Stimulated activated naive CD8-positive, alpha-beta T cell treated with anti-CD3 and anti-CD28 coated beads, Interleukin-15, Interleukin-2, amounts not matched to agents 100 ng/mL and 50 ng/mL, for 24 hours (primary cell): ENCODE data around the gene NUDT16L1.
A peak's percentile ranks its signal among the peaks of the same experiment; 100 is the strongest.
"Not testable (repeated sequence)": the region's sequence is repeated elsewhere in the genome, so short reads cannot be mapped to it uniquely, and the experiment has no call there.

Experiments
- H3K27ac Mint-ChIP-seq: one replicate; pipeline ENCODE4 v1.8.0; 2021; ENCODE audit warnings: mild to moderate bottlenecking, mixed read lengths
- H3K27me3 Mint-ChIP-seq: one replicate; pipeline ENCODE4 v1.8.0; 2021; ENCODE audit warnings: mixed read lengths
- H3K36me3 Mint-ChIP-seq: one replicate; pipeline ENCODE4 v1.8.0; 2021; ENCODE audit warnings: low read depth, mixed read lengths
- H3K4me1 Mint-ChIP-seq: one replicate; pipeline ENCODE4 v1.8.0; 2021; ENCODE audit warnings: low read depth, mixed read lengths
- H3K4me3 Mint-ChIP-seq: one replicate; pipeline ENCODE4 v1.8.0; 2021; ENCODE audit warnings: mild to moderate bottlenecking, mixed read lengths
- H3K9me3 Mint-ChIP-seq: one replicate; pipeline ENCODE4 v1.8.0; 2021; ENCODE audit warnings: mixed read lengths

NUDT16L1 gene

DNA sequence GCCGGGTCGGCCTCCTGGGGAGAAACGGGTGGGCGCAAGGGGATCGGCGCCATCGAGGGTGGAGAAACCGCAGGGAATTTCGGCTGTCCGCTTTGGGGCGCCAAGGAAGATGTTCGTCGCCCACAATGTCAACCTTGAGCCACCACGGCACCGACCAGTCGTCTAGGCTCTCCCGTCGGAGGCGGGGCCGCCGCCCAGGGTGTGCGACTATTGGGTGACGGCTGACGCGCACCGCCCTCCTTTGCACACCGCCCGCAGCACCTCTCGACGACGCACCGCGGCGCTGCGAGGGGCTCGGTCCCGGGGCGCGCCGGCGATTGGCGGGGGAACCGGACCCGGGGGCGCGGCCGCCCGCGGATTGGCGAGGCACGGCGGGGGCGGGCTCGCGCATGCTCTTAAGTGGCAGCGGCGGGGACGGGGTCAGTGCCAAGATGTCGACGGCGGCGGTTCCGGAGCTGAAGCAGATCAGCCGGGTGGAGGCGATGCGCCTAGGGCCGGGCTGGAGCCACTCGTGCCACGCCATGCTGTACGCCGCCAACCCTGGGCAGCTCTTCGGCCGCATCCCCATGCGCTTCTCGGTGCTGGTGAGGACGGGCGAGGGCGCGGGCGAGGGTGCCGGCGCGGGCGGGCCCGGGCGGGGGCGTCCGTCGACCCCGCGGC, at the start of gene NUDT16L1:
NUDT16L1 (plus strand) TSS at position 267 of the 660 bp plus-strand sequence; CDS start at position 432, 165 bp downstream.
- no peaks in the 10 kb centered on the region for H3K36me3 Mint-ChIP-seq

DNA sequence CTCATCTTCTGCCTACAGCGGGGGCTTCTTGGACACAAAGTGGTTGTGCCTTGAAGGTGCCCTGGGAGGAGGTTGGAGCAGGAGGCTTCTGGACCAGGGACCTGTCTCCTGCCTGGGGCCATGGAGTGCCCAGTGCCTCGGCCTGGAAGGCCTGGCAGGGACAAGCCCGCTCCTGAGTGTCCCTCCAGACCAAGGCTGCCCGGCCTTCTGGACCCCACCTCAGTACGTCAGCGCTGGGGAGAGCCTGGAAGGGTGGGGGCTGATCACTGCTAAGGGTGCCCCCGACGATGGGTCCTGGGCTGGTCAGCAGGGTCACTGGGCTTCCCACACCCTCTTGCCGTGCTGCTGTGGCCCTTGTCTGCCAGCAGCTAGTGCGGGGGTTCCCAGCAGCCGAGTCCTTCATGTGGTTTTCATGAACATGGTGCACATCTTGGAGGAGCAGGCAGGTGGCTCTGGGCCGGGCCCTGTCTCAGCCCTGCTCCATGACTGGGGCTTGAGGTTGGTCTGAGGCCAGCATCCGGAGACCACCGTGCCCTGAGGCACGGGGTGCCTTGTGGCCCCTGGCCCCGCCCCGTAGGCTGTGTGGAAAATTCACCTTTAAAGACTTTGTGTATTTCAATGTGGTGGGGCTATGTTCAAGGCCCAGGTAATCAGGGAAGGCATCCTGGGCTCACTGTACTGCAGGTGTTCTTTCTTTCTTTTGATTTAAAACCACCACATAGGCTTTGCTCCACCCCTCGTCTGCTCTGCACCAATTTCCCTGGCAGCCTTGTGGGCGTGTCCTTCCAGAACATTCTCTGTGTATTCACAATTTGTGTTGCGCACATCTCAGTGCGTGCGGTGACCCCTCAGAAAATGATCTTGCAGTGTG, 46.4 kb upstream of the NUDT16L1 start:
- no peaks in the 10 kb centered on the region for H3K27me3 Mint-ChIP-seq
- peaks cover 14% of the 10 kb centered on the region for H3K36me3 Mint-ChIP-seq
- peak overlapping the region; percentile 40 for H3K27ac Mint-ChIP-seq
- no peaks in the 10 kb centered on the region for H3K9me3 Mint-ChIP-seq
- H3K4me1 Mint-ChIP-seq: peaks cover 28% of the 10 kb centered on the region
- H3K4me3 Mint-ChIP-seq: no peak overlapping the region

More for the DNA sequence above, at the start of gene NUDT16L1:
- Mint-ChIP-seq H3K27ac (peak within 1 kb of the TSS; percentile 82), H3K4me1 (peaks cover 16% of the 10 kb centered on the region), H3K4me3 (peak within 1 kb of the TSS; percentile 79), H3K9me3 (no peaks in the 10 kb centered on the region), H3K27me3 (no peaks in the 10 kb centered on the region)

DNA sequence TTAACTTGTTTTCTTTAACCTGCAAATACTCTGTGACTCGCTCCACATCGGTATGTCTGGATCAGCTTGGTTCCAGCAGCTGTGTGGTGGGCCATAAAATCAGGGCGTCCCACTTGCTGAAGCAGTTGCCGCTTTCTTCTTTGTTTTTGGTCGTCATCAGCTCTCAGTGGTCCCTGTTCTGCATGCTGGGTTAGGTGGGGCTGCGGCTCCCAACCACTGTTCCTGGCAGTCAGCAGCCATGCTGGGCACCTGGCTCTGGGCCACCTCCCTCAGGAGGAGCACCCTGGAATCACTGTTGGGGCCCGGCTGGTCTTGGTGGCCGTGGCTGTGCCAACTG, 45.8 kb upstream of the NUDT16L1 start:
- Mint-ChIP-seq H3K27ac (peak overlapping the region; percentile 40), H3K27me3 (no peaks in the 10 kb centered on the region), H3K4me3 (no peak overlapping the region), H3K9me3 (no peaks in the 10 kb centered on the region), H3K36me3 (peaks cover 14% of the 10 kb centered on the region), H3K4me1 (peaks cover 28% of the 10 kb centered on the region)

DNA sequence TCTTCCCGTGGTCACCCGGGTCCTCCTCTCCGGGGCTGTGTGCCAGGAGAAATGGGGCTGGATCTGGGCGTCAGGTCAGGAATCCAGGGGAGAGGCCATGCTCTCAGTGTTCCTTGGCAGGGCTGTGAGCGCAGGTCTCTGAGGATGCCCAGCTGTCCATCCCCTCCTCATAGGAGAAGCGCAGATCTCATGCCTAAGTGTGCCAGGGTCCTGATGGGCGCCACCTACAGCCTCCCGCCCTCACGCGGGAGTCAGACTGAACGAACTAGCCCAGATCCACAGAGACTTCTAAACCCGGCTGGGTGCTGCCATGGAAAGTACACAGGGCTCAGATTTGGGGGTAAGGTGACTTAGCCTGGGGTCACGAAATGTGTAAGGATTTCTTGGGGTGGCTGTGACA, 44.4 kb upstream of the NUDT16L1 start:
- Mint-ChIP-seq H3K4me3 (peak overlapping the region; percentile 23), H3K4me1 (peaks cover 25% of the 10 kb centered on the region), H3K27me3 (no peaks in the 10 kb centered on the region), H3K27ac (peak overlapping the region; percentile 58), H3K9me3 (no peaks in the 10 kb centered on the region), H3K36me3 (peaks cover 19% of the 10 kb centered on the region)

DNA sequence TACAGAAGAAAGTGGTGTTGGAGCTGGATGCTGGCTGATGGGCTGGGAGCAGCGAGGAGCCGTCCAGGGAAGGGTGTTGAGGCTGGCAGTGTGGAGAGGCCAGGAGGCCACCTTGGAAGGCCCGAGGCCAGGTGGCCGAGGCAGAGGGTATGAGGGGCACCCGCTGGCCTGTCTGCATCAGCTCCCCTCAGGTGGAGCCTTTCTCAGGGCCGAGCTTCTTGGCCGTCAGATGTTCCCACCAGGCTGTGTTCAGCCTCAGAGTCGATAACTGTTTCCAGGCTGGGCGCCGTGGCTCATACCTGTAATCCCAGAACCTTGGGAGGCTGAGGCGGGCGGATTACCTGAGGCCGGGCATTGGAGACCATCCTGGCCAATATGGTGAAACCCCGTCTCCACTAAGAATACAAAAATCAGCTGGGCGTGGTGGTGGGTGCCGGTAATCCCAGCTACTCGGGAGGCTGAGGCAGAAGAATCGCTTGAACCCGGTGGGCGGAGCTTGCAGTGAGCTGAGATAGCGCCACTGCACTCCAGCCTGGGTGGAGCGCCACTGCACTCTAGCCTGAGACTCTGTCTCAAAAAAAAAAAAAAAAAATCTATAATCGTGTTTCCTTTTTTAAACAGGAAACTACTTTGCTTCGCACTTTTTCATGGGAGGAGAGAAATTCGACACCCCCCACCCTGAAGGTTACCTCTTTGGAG, 43.5 kb upstream of the NUDT16L1 start:
- Mint-ChIP-seq H3K4me3 (no peak overlapping the region), H3K27ac (no peak overlapping the region), H3K36me3 (peaks cover 19% of the 10 kb centered on the region), H3K27me3 (no peaks in the 10 kb centered on the region), H3K4me1 (peaks cover 25% of the 10 kb centered on the region), H3K9me3 (no peaks in the 10 kb centered on the region)

DNA sequence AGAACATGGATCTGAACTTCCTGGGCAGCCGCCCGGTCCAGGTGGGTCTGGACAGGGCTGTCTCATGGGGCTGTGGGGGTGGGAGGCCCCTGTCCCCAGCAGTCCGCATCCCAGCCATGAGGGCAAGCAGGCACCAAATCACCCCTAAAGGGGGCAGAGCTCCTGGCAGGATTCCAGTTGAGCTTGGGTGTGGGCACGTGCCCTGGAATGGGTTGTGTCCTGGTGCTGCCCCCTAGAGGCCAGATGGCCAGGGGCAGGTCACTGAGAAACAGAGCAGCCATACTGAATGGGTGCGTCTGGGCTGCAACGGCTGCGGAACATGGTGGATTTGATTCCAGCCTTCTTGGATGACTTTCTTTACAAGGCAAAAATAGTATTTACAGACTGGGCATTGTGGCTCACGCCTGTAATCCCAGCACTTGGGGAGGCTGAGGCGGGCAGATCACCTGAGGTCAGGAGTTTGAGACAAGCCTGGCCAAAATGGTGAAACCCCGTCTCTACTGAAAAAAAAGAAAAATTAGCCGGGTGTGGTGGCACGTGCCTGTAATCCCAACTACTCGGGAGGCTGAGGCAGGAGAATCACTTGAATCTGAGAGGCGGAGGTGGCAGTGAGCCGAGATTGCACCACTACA, 42.8 kb upstream of the NUDT16L1 start:
- not testable (repeated sequence) for H3K4me3 Mint-ChIP-seq, H3K27ac Mint-ChIP-seq, H3K9me3 Mint-ChIP-seq, H3K27me3 Mint-ChIP-seq
- Mint-ChIP-seq H3K4me1 (peaks cover 25% of the 10 kb centered on the region), H3K36me3 (peaks cover 19% of the 10 kb centered on the region)

DNA sequence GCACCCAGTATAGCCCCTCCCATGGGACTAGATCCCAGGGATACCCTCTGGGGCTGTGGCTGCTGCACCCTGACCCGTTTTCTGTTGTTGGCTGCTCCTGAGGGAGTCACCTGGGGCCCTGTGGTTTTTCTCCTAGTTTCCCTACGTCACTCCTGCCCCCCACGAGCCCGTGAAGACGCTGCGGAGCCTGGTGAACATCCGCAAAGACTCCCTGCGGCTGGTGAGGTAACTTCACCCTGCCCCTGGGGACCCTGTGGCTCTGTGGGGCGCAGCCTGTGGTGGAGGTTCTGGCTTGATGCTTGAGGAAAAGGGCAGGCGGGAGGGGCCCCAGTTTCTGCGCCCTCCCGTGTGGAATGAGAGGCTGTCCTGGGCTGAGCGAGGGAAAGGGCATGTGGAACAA, 41.5 kb upstream of the NUDT16L1 start:
- Mint-ChIP-seq H3K27me3 (no peaks in the 10 kb centered on the region), H3K9me3 (no peaks in the 10 kb centered on the region), H3K4me3 (no peak overlapping the region), H3K36me3 (peaks cover 24% of the 10 kb centered on the region), H3K4me1 (peaks cover 25% of the 10 kb centered on the region), H3K27ac (no peak overlapping the region)

DNA sequence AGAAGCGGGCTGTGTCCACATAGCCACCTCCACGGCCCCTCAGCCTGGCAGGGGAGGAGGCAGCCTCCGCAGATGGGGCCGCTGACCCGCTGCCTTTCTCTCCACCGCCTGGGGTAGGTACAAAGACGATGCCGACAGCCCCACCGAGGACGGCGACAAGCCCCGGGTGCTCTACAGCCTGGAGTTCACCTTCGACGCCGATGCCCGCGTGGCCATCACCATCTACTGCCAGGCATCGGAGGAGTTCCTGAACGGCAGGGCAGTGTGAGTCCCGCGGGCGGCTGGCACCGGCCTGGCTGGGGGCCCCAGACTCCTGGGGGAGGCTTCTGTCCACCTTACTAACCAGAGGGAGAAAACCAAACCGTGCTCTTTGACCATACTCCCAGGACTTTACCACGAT, 40.8 kb upstream of the NUDT16L1 start:
- no peaks in the 10 kb centered on the region for H3K27me3 Mint-ChIP-seq
- H3K36me3 Mint-ChIP-seq: peaks cover 24% of the 10 kb centered on the region
- H3K27ac Mint-ChIP-seq: no peak overlapping the region
- H3K9me3 Mint-ChIP-seq: no peaks in the 10 kb centered on the region
- no peak overlapping the region for H3K4me3 Mint-ChIP-seq
- peaks cover 18% of the 10 kb centered on the region for H3K4me1 Mint-ChIP-seq

DNA sequence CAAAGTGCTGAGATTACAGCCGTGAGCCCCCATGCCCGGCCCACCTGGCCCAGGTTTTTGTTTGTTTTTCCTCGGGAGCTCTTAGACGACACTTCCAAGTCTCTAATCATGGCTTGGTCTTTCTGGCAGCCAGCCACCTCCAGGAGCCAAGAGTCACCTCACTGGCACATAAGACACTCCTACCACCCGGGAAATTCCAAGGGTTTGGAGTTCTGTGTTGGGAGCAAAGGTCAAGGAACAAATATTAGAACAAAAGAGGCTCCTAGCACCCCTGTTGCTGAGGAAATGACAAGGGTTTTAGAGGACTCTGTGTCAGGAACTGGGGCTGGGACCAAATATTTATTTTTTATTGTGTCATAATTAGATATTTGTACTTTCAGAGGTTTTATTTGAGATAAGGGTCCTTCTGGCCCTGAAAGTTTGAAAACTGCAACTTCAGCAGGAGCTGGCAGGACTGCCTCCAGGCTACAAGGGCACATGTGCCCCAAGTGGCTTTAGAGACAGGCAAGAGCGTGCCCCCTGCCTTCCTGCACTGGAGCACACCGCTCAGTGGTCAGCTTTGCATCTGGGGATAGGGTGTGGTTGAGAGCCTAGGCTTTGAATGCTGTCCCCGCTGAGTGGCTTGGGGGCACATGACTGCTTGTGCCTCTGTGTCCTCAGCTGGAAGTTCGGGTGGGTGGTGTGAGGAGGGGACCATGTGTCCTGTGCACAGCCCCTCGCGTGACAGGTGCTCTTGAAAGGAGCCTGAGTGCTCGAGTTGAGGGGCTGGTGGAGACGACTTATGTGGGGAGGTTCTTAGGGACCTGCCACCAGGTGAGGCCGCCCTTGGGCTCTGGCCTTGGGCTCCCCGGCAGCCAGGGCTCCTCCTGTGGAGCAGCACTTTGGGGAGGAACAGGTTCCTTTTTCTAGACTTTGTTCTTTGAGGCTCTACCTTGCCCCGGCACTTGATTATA, 39.1 kb upstream of the NUDT16L1 start:
- Mint-ChIP-seq H3K4me3 (no peak overlapping the region), H3K4me1 (peaks cover 15% of the 10 kb centered on the region), H3K36me3 (peaks cover 19% of the 10 kb centered on the region), H3K27me3 (no peaks in the 10 kb centered on the region), H3K9me3 (no peaks in the 10 kb centered on the region), H3K27ac (no peak overlapping the region)

DNA sequence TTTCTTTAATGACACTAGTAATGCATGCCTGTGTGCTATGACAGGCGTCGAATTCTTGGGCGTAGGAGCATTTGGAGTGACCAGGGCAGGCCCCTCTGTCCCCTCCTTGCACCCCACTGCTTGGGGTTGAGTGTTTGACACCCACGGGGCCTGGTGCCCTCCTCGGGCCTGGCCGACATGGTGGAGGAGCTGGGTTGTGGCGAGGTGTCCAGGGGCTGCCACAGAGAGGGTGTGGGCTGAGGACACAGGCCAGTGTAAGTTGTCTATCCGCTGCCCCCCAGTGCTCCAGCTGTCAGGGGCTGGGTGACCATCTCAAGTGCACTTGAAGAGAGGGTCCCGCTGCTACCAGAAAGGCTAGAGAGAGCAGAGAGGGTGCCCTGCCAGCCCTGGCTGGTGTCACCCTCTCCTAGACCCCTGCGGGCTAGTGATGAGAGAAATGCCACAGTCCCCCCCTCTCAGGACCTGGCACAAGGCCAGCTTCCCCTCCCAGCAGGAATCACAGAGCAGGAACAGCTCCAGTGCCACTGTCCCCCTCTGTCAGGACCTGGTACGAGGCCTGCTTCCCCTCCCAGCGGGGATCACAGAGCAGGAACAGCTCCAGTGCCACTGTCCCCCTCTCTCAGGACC, 38.3 kb upstream of the NUDT16L1 start:
- Mint-ChIP-seq H3K36me3 (peaks cover 16% of the 10 kb centered on the region), H3K27me3 (no peaks in the 10 kb centered on the region), H3K4me1 (peaks cover 19% of the 10 kb centered on the region), H3K9me3 (no peaks in the 10 kb centered on the region), H3K4me3 (no peak overlapping the region), H3K27ac (no peak overlapping the region)

DNA sequence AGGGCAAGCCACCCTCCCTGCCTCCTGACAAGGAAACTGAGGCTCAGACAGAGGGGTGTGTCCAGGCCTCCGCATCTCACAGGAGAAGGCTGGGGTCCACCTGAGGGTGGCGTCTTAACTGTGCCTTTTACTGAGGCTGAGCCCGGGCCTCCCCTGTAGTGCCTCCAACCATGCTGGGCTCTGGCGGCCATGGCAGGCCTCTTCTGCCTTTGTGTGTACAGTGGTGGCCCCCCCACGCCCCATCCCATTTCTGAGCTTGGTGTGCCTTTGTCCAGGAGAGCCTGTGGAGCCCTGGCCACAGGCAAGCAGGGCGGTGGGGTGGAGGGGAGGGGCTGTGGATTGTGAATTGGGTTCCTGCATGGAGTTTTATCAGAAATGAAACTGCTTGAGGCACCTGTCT, 37.6 kb upstream of the NUDT16L1 start:
- no peak overlapping the region for H3K27ac Mint-ChIP-seq
- H3K4me1 Mint-ChIP-seq: peaks cover 21% of the 10 kb centered on the region
- H3K27me3 Mint-ChIP-seq: no peaks in the 10 kb centered on the region
- no peaks in the 10 kb centered on the region for H3K9me3 Mint-ChIP-seq
- no peak overlapping the region for H3K4me3 Mint-ChIP-seq
- peaks cover 10% of the 10 kb centered on the region for H3K36me3 Mint-ChIP-seq

DNA sequence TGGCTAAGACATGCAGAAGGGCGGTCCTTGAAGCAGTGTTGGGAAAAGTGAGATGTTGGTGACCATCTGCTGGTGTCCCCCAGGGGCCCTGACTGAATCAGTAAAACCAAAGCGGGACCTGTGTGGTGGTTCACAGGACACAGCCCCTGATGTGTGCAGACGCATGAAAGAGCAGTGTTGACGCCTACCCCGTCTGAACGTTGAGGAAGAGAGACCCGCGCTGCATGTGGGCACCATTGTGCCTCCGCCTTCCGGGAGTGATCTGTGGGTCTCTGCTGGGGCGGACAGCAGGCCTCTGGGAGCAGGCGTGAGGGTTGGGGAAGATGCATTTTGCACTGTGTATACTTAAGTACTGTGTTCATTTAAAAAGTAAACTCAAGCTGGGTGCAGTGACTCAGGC, 37.1 kb upstream of the NUDT16L1 start:
- Mint-ChIP-seq H3K36me3 (peaks cover 10% of the 10 kb centered on the region), H3K4me3 (no peak overlapping the region), H3K9me3 (no peaks in the 10 kb centered on the region), H3K4me1 (peaks cover 25% of the 10 kb centered on the region), H3K27me3 (no peaks in the 10 kb centered on the region), H3K27ac (no peak overlapping the region)

DNA sequence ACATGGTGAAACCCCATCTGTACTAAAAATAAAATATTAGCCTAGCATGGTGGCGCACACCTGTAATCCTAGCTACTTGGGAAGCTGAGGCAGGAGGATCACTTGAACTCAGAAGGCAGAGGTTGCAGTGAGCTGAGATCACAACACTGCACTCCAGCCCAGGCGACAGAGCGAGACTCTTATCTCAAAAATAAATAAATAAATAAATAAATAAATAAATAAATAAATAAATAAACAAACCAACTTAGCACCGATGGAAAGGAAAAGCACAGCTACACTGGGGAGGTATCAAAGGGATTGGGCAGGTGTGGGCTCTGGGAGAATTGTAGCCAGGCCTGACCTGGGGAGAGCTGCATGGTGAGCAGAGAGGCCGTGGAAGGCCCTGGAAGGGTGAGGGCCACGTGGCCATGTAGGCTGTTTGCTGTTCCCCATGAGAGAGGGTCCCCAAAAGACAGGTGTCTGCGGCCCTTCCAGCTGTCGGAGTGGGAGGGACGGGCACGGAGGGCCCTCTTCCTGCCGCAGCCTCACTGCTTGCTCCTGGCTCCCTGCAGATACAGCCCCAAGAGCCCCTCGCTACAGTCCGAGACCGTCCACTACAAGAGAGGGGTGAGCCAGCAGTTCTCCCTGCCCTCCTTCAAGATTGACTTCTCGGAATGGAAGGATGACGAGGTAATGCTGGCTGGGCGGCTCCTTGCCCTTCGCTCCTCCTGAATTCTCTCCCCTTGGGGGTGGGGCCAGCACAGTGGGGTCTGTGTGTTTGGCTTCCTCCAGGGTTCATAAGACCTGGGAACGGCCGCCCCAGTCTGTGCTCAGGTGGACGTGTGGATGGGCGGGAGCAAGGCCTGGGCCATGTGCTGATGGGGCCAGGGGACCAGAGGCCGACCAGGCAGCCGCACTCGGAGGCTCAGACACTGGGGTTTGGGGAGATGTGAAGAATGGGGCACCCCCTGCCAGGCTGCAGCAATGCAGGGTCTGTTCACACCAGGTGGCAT, 36.4 kb upstream of the NUDT16L1 start:
- Mint-ChIP-seq H3K4me3 (no peak overlapping the region), H3K4me1 (peaks cover 33% of the 10 kb centered on the region), H3K9me3 (no peaks in the 10 kb centered on the region), H3K27me3 (no peaks in the 10 kb centered on the region), H3K36me3 (peaks cover 10% of the 10 kb centered on the region), H3K27ac (no peak overlapping the region)
